Caco-2 (cell line): ENCODE measurements around the gene SPEG. TPM values are rescaled to one million over a fixed set of nuclear protein-coding genes. Genes with fewer than 3 reads are reported as not detected.

Source experiments
- BruUV-seq: library from RNA; stranded (reverse); fragments of 400-500 nt; replicated peaks from 2 replicates; lab custom pipeline; 2021; lab: Mats Ljungman, UMichigan
- CTCF ChIA-PET: fragments of 300-600 bp; sonication (Branson Sonifier 250); formaldehyde crosslinking; loops from one replicate; lab custom pipeline; 2022; ENCODE audit warnings: antibody characterized with exemption; lab: Charles Lee
- POLR2A ChIA-PET: fragments of 300-600 bp; sonication (Branson Sonifier 250); formaldehyde crosslinking; loops from one replicate; lab custom pipeline; 2022; ENCODE audit warnings: antibody characterized with exemption; lab: Charles Lee
- DNase-seq, 2 experiments: peaks; one replicate each; pipeline versions ENCODE4 v3.0.0 to v3.0.0-alpha.2; 2020 to 2022
- H3K27me3 ChIP-seq: replicated peaks from 2 replicates; pipeline ENCODE4 v1.6.0; 2011; ENCODE audit warnings: low read length; ENCODE audit not compliant: control insufficient read depth, insufficient read depth
- H3K36me3 ChIP-seq: 2 replicates; pipeline ENCODE4 v1.5.1; 2011; ENCODE audit warnings: low read length; ENCODE audit not compliant: control insufficient read depth, insufficient read depth
- H3K4me1 ChIP-seq: fragments of 250-450 bp; sonication (Bioruptor Pico); 2 replicates; pipeline ENCODE4 v1.5.1; 2020; ENCODE audit warnings: mild to moderate bottlenecking
- H3K4me3 ChIP-seq: 2 replicates; pipeline ENCODE4 v1.5.1; 2011; ENCODE audit warnings: low read depth, mild to moderate bottlenecking, control low read depth, low read length
- H3K9me3 ChIP-seq: fragments of 250-450 bp; sonication (Bioruptor Pico); 2 replicates; pipeline ENCODE4 v1.5.1; 2020; ENCODE audit warnings: mild to moderate bottlenecking, moderate library complexity
- H3K27ac Mint-ChIP-seq: one replicate; pipeline ENCODE4 v1.8.0; 2022; ENCODE audit warnings: mixed read lengths; ENCODE audit not compliant: unreplicated experiment
- H3K27me3 Mint-ChIP-seq: one replicate; pipeline ENCODE4 v1.8.0; 2022; ENCODE audit warnings: mixed read lengths; ENCODE audit not compliant: insufficient read depth, unreplicated experiment
- H3K36me3 Mint-ChIP-seq: one replicate; pipeline ENCODE4 v1.8.0; 2022; ENCODE audit warnings: mild to moderate bottlenecking, mixed read lengths; ENCODE audit not compliant: insufficient read depth, unreplicated experiment
- H3K4me1 Mint-ChIP-seq: one replicate; pipeline ENCODE4 v1.8.0; 2022; ENCODE audit warnings: low read depth, mixed read lengths; ENCODE audit not compliant: unreplicated experiment
- H3K4me3 Mint-ChIP-seq: one replicate; pipeline ENCODE4 v1.8.0; 2022; ENCODE audit warnings: mild to moderate bottlenecking, moderate library complexity, mixed read lengths; ENCODE audit not compliant: unreplicated experiment
- H3K9me3 Mint-ChIP-seq: one replicate; pipeline ENCODE4 v1.8.0; 2022; ENCODE audit warnings: mixed read lengths; ENCODE audit not compliant: unreplicated experiment
- intact Hi-C: fragments of 100-400 bp; cut with micrococcal nuclease; formaldehyde crosslinking; loops from one replicate; pipeline ENCODE4 v1.10.0; 2022; ENCODE audit not compliant: unreplicated experiment
- total RNA-seq: library from RNA; stranded (reverse); gene quantifications from 2 replicates; pipeline ENCODE4 v1.2.3, GENCODE V29; 2022
- TF ChIP-seq, protein P1 (sequence below), 2 experiments: fragments of 200-600 bp in 1 of 2; IDR thresholded peaks; 1 replicate in 1 of 2; 2 replicates in 1 of 2; pipeline versions ENCODE4 v1.5.1 to v1.8.0; 2011 to 2022; ENCODE audit warnings: antibody characterized with exemption in 1 of 2, control low read depth in 1 of 2, inconsistent platforms in 1 of 2, low read depth in 1 of 2, low read length in 1 of 2, mild to moderate bottlenecking in 1 of 2, moderate library complexity in 1 of 2; ENCODE audit not compliant: insufficient read depth in 1 of 2, severe bottlenecking in 1 of 2, unreplicated experiment in 1 of 2

The SPEG gene
- total RNA-seq, 1 experiment from 2014 or later, result 18.6 TPM

DNA sequence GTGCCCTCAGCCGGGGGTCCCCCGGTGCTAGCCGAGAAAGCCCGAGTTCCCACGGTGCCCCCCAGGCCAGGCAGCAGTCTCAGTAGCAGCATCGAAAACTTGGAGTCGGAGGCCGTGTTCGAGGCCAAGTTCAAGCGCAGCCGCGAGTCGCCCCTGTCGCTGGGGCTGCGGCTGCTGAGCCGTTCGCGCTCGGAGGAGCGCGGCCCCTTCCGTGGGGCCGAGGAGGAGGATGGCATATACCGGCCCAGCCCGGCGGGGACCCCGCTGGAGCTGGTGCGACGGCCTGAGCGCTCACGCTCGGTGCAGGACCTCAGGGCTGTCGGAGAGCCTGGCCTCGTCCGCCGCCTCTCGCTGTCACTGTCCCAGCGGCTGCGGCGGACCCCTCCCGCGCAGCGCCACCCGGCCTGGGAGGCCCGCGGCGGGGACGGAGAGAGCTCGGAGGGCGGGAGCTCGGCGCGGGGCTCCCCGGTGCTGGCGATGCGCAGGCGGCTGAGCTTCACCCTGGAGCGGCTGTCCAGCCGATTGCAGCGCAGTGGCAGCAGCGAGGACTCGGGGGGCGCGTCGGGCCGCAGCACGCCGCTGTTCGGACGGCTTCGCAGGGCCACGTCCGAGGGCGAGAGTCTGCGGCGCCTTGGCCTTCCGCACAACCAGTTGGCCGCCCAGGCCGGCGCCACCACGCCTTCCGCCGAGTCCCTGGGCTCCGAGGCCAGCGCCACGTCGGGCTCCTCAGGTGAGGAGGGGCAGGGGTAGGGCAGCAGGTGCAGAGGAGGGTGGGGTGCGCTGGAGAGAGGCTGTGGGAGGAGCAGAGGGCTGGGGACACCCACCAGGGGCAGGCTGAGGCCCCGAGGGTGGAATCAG is 49.9 kb downstream of the SPEG start:
- Mint-ChIP-seq H3K36me3 (no peaks in the 10 kb centered on the region), H3K4me1 (no peaks in the 10 kb centered on the region), H3K27me3 (peaks cover 8% of the 10 kb centered on the region), H3K27ac (no peak overlapping the region), H3K4me3 (peak overlapping the region; percentile 49), H3K9me3 (no peaks in the 10 kb centered on the region)
- CTCF ChIA-PET, result interaction anchor here (0.5 to 3.4 kb wide), 5 partner anchors 11 to 642 kb away, joined by 3 to 27 read pairs (median 6); a partner anchor contains a TSS
- POLR2A ChIA-PET, result interaction anchor here (0.6 to 1.0 kb wide), 2 partner anchors 14 to 149 kb away, joined by 3 to 5 read pairs; partner anchors contain the start of gene GMPPA
- intact Hi-C loops, result no loop called here
- Histone ChIP-seq H3K4me3 (peak overlapping the region; percentile 16), H3K27me3 (peaks cover 3% of the 10 kb centered on the region), H3K4me1 (peaks cover 11% of the 10 kb centered on the region; the same call in 1 of the 2 replicates), H3K36me3 (no peaks in the 10 kb centered on the region), H3K9me3 (no peaks in the 10 kb centered on the region)
- TF ChIP-seq, protein P1, sequence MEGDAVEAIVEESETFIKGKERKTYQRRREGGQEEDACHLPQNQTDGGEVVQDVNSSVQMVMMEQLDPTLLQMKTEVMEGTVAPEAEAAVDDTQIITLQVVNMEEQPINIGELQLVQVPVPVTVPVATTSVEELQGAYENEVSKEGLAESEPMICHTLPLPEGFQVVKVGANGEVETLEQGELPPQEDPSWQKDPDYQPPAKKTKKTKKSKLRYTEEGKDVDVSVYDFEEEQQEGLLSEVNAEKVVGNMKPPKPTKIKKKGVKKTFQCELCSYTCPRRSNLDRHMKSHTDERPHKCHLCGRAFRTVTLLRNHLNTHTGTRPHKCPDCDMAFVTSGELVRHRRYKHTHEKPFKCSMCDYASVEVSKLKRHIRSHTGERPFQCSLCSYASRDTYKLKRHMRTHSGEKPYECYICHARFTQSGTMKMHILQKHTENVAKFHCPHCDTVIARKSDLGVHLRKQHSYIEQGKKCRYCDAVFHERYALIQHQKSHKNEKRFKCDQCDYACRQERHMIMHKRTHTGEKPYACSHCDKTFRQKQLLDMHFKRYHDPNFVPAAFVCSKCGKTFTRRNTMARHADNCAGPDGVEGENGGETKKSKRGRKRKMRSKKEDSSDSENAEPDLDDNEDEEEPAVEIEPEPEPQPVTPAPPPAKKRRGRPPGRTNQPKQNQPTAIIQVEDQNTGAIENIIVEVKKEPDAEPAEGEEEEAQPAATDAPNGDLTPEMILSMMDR (IDR thresholded peaks at IDR 0.05; ENCODE audit: insufficient read depth in 1 of 2, low read depth in 1 of 2, low read length in 1 of 2, severe bottlenecking in 1 of 2, unreplicated experiment in 1 of 2), result no peak
- BruUV-seq, result no TSS peak
- no peak for DNase-seq

DNA sequence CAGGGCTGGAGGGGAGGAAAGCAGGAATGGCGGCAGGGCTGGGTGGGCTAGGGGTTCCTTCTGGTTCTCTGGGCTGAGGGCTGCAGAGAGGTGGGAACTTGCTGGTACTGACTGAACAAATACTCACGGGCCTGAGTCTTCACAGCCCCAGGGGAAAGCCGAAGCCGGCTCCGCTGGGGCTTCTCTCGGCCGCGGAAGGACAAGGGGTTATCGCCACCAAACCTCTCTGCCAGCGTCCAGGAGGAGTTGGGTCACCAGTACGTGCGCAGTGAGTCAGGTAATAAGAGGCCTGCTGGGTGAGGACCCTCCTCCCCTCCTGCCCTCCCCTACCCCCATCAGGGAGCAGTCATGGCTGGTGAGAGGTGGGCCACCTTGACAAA is 50.5 kb downstream of the SPEG start:
- ChIA-PET CTCF (interaction anchor here (0.7 to 3.4 kb wide), 4 partner anchors 10 to 643 kb away, joined by 3 to 27 read pairs (median 6); a partner anchor contains a TSS), POLR2A (interaction anchor here (0.6 to 1.0 kb wide), 2 partner anchors 14 to 149 kb away, joined by 3 to 5 read pairs; partner anchors contain the start of gene GMPPA)
- H3K27me3 ChIP-seq, result peaks cover 3% of the 10 kb centered on the region
- Mint-ChIP-seq H3K4me3 (no peak overlapping the region), H3K9me3 (no peaks in the 10 kb centered on the region), H3K4me1 (no peaks in the 10 kb centered on the region), H3K27ac (no peak overlapping the region), H3K27me3 (peaks cover 8% of the 10 kb centered on the region), H3K36me3 (no peaks in the 10 kb centered on the region)
- H3K4me1 ChIP-seq, result peaks cover 11% of the 10 kb centered on the region; the same call in 1 of the 2 replicates
- intact Hi-C loops, result no loop called here
- no peaks in the 10 kb centered on the region for H3K36me3 ChIP-seq
- DNase-seq, result no peak
- H3K4me3 ChIP-seq, result no peak overlapping the region
- BruUV-seq, result no TSS peak
- TF ChIP-seq, protein P1 (IDR thresholded peaks at IDR 0.05; ENCODE audit: insufficient read depth in 1 of 2, low read depth in 1 of 2, low read length in 1 of 2, severe bottlenecking in 1 of 2, unreplicated experiment in 1 of 2), result no peak
- no peaks in the 10 kb centered on the region for H3K9me3 ChIP-seq

DNA sequence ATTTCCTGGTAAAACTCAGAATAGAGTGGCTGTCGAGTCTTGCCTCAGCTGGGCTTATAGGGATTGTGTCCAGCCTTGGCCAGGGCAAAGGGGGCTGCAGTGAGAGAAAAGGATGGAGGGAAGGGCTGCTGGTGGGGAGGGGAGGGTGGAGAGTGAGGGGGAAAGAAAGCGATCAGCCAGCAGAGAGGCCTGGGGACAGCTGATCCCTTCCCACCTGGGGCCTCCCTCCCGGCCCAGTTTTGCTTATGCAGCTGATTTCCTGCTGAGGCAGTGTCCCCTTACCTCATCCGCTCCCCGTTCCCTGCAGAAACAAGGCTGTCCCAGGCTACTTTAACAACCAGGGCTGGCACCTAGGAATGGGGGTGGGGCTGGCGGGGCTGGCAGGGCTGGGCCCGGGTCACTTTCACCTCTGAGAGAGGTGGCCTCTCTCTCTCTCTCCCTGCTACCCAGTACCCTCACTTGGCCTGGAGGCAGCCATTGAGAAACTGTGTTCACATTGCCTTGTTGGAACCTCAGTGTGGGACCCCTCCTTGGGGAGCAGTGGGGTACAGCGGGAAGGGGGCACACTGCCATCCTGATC is 51.8 kb downstream of the SPEG start:
- peaks cover 8% of the 10 kb centered on the region for H3K27me3 Mint-ChIP-seq
- H3K4me3 ChIP-seq, result no peak overlapping the region
- H3K27me3 ChIP-seq, result peaks cover 3% of the 10 kb centered on the region
- no peaks in the 10 kb centered on the region for H3K36me3 Mint-ChIP-seq
- no peaks in the 10 kb centered on the region for H3K9me3 ChIP-seq
- BruUV-seq, result no TSS peak
- no peak for DNase-seq
- POLR2A ChIA-PET, result no interaction called here
- no peak overlapping the region for H3K4me3 Mint-ChIP-seq
- TF ChIP-seq, protein P1 (IDR thresholded peaks at IDR 0.05; ENCODE audit: insufficient read depth in 1 of 2, low read depth in 1 of 2, low read length in 1 of 2, severe bottlenecking in 1 of 2, unreplicated experiment in 1 of 2), result no peak
- peaks cover 11% of the 10 kb centered on the region; the same call in 1 of the 2 replicates for H3K4me1 ChIP-seq
- H3K27ac Mint-ChIP-seq, result no peak overlapping the region
- H3K9me3 Mint-ChIP-seq, result no peaks in the 10 kb centered on the region
- intact Hi-C loops, result no loop called here
- no peaks in the 10 kb centered on the region for H3K36me3 ChIP-seq
- CTCF ChIA-PET, result interaction anchor here (0.9 to 3.4 kb wide), 5 partner anchors 9 to 44 kb away, joined by 3 to 27 read pairs (median 6); a partner anchor contains a TSS
- H3K4me1 Mint-ChIP-seq, result no peaks in the 10 kb centered on the region
